Lung (tissue), 12 donors: ENCODE results near the gene CYP27C1. TPM values are rescaled to one million over a fixed set of nuclear protein-coding genes. Genes with fewer than 3 reads are reported as not detected.

Source experiments
- ATAC-seq: fragments of 200-7000 bp; cut with Tn5 transposase; one replicate; pipeline ENCODE4 v1.9.1; 2020; ENCODE audit warnings: moderate number of reproducible peaks; ENCODE audit not compliant: insufficient read depth, low FRiP score
- DNase-seq, 3 donors: peaks; one replicate each; pipeline ENCODE4 v3.0.0-alpha.2; 2013 to 2017
- H3K27ac ChIP-seq, 2 donors: one replicate each; pipeline ENCODE4 v1.5.1; 2013; ENCODE audit warnings: mild to moderate bottlenecking in 2 of 2, moderate library complexity in 2 of 2, control low read depth in 1 of 2, inconsistent platforms in 1 of 2, low read depth in 1 of 2, low read length in 1 of 2
- H3K27me3 ChIP-seq, 3 donors: one replicate each; pipeline ENCODE4 v1.5.1; 2013; ENCODE audit warnings: low read length in 2 of 3; ENCODE audit not compliant: control insufficient read depth in 3 of 3, insufficient read depth in 3 of 3
- H3K36me3 ChIP-seq, 4 donors: one replicate each; pipeline ENCODE4 v1.5.1; 2013; ENCODE audit warnings: low read length in 4 of 4, mild to moderate bottlenecking in 1 of 4, moderate library complexity in 1 of 4; ENCODE audit not compliant: control insufficient read depth in 4 of 4, insufficient read depth in 4 of 4
- H3K4me1 ChIP-seq, 5 donors: one replicate each; pipeline ENCODE4 v1.5.1; 2013; ENCODE audit warnings: low read length in 5 of 5, mild to moderate bottlenecking in 2 of 5, moderate library complexity in 1 of 5; ENCODE audit not compliant: control insufficient read depth in 5 of 5, insufficient read depth in 5 of 5
- H3K4me3 ChIP-seq: one replicate; pipeline ENCODE4 v1.5.1; 2013; ENCODE audit warnings: mild to moderate bottlenecking, control low read depth, moderate library complexity
- H3K9ac ChIP-seq, 2 donors: one replicate each; pipeline ENCODE4 v1.5.1; 2013; ENCODE audit warnings: low read length in 2 of 2, control low read depth in 1 of 2; ENCODE audit not compliant: insufficient read depth in 1 of 2
- H3K9me3 ChIP-seq, 4 donors: one replicate each; pipeline ENCODE4 v1.5.1; 2013; ENCODE audit warnings: low read length in 3 of 4, mild to moderate bottlenecking in 1 of 4, moderate library complexity in 1 of 4; ENCODE audit not compliant: control insufficient read depth in 4 of 4, insufficient read depth in 3 of 4
- CTCF ChIP-seq: IDR thresholded peaks from 2 replicates; pipeline ENCODE4 v1.5.1; 2012; ENCODE audit warnings: mild to moderate bottlenecking; ENCODE audit errors: control extremely low read depth, extremely low read depth
- WGBS, 2 donors: extraction: QIAGEN DNeasy Blood & Tissue Kit; methylation state at CpG; one replicate each; pipeline ENCODE4 v1.1.7; 2013; 5-methylcytosine and 5-hydroxymethylcytosine counted together
- polyA plus RNA-seq, 2 donors: library from polyadenylated mRNA; stranded (reverse); fragments of 200-250 nt; gene quantifications; one replicate each; pipeline ENCODE4 v1.2.1, GENCODE V29; 2013
- total RNA-seq, 2 donors: library from RNA; depleted of rRNA in 1 of 2; stranded (reverse); fragments of >200 nt in 1 of 2; gene quantifications; one replicate each; pipeline ENCODE4 v1.2.1, GENCODE V29; 2014 to 2021
- donor health status: control.
- donor health status: control.
- donor health status: Bipolar disorder and iron deficiency.
- donor health status: healthy.
- donor health status: DM: yes; HTN: yes; CAD: no.

CYP27C1 gene
- total and polyA plus RNA-seq, 4 donors, result 0.04 to 2.9 (median 0.07) TPM

- 74 to 80% methylated on average over 11 of the region's 11 CpGs for WGBS, 2 donors
- Histone ChIP-seq H3K9ac (no peak overlapping the region), H3K4me3 (no peak overlapping the region), H3K36me3 (no peaks in the 10 kb centered on the region), H3K27ac (no peak overlapping the region), H3K4me1 (peaks cover 0 to 2% (median 0%) of the 10 kb centered on the region in 5 donors), H3K9me3 (peaks cover 0 to 2% (median 0%) of the 10 kb centered on the region in 4 donors), H3K27me3 (no peaks in the 10 kb centered on the region)
- ATAC-seq (no peak), DNase-seq (no peak)
- TF ChIP-seq CTCF, result no peak
These were observed 76.0 kb downstream of the CYP27C1 start for GRCh38 chr2:127143841-127144782.

- Histone ChIP-seq H3K9me3 (peaks cover 0 to 2% (median 0%) of the 10 kb centered on the region in 4 donors), H3K4me3 (no peak overlapping the region), H3K27me3 (no peaks in the 10 kb centered on the region), H3K4me1 (peaks cover 0 to 2% (median 0%) of the 10 kb centered on the region in 5 donors), H3K27ac (no peak overlapping the region), H3K36me3 (no peaks in the 10 kb centered on the region), H3K9ac (no peak overlapping the region)
- TF ChIP-seq CTCF, result no peak
- ATAC-seq (no peak), DNase-seq (no peak)
- WGBS, 2 donors, result 91 to 94% methylated on average over 4 of the region's 4 CpGs
These were observed 77.2 kb downstream of the CYP27C1 start for GRCh38 chr2:127142663-127143630.

GRCh38 chr2:127140538-127140937 lies 79.6 kb downstream of the CYP27C1 start:
- 66 to 67% methylated on average over 13 of the region's 13 CpGs for WGBS, 2 donors
- Histone ChIP-seq H3K27ac (no peak overlapping the region), H3K36me3 (no peaks in the 10 kb centered on the region), H3K9me3 (peaks cover 0 to 2% (median 0%) of the 10 kb centered on the region in 4 donors), H3K4me1 (peaks cover 0 to 3% (median 0%) of the 10 kb centered on the region in 5 donors), H3K9ac (no peak overlapping the region), H3K27me3 (no peaks in the 10 kb centered on the region), H3K4me3 (no peak overlapping the region)
- DNase-seq, result no peak
- no peak for ATAC-seq
- TF ChIP-seq CTCF, result no peak
